ENCODE data around the gene RALGDS.

DNA sequence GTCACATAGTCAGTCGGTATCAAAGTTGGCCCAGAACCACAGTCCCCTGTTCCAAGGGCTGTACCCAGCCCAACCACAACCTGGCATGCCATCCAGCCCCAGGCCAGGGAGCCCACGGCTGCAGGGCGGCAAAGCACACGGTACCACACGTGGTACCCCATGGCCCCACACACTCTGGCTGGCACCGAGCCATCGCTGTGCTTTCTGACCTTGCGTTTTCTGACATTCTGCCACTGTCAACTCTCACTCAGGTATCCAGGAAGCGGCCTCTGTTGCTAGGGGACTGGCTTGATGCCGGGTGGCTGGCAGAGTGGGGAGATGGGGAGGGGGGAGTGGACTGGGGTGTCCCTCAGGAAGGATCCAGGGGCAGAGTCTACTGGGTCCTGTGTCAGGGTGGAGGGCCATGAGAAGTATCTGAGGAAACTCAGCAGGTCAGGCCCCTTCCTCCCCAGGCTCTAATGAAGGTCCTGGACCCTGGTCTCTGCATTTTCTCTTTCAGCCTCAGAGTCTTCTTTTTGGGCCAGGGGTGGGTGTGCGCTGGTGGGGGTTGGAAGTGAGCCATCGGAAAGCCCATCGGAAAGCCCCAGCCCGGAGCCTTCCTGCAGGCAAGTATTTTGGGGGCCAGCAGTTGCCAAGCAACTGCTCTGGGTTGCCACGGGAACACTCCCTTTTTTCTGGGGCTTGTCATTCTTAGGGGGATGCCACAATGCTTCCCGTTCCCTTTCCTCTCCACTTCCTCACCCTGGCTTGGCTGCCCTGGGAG lies 21.0 kb upstream of the RALGDS start:
- TF ChIP-seq CTCF (IDR thresholded peaks at IDR 0.05) (no peak), REST (IDR thresholded peaks at IDR 0.05; ENCODE audit: insufficient read depth in 1 of 2, low read depth in 2 of 2, low read length in 1 of 2) (no peak)
